Testis (tissue), 3 donors: ENCODE results near the gene PANX1. TPM values are rescaled to one million over a fixed set of nuclear protein-coding genes. Genes with fewer than 3 reads are reported as not detected.
A peak's percentile ranks its signal among the peaks of the same experiment; 100 is the strongest.

Source experiments
- DNase-seq: peaks from one replicate; pipeline ENCODE4 v3.0.0-alpha.2; 2019
- H3K27ac ChIP-seq, 2 donors: fragments of 200-600 bp; sonication (generic); one replicate each; pipeline ENCODE4 v1.5.1; 2019
- H3K27me3 ChIP-seq: fragments of 200-600 bp; sonication (generic); one replicate; pipeline ENCODE4 v1.5.1; 2019
- H3K36me3 ChIP-seq: fragments of 200-600 bp; sonication (generic); one replicate; pipeline ENCODE4 v1.5.1; 2017; ENCODE audit warnings: low read depth; ENCODE audit errors: missing control alignments
- H3K4me1 ChIP-seq: fragments of 200-600 bp; sonication (generic); one replicate; pipeline ENCODE4 v1.5.1; 2019
- H3K4me3 ChIP-seq, 2 donors: fragments of 200-600 bp; sonication (generic); one replicate each; pipeline ENCODE4 v1.5.1; 2017 to 2019
- H3K9me3 ChIP-seq: fragments of 200-600 bp; sonication (generic); one replicate; pipeline ENCODE4 v1.5.1; 2017
- POLR2A ChIP-seq: fragments of 450-650 bp; IDR thresholded peaks from one replicate; pipeline ENCODE4 v1.6.1; 2017; ENCODE audit warnings: antibody characterized with exemption, mild to moderate bottlenecking, moderate library complexity
- WGBS, 2 donors: methylation state at CpG; one replicate each; pipeline ENCODE4 v1.1.5; 2018; 5-methylcytosine and 5-hydroxymethylcytosine counted together
- intact Hi-C: fragments of 100-400 bp; cut with DNase I; formaldehyde crosslinking; loops from one replicate; pipeline ENCODE4 v1.15.1; 2023; ENCODE audit warnings: low total_unique reads
- polyA plus RNA-seq: library from polyadenylated mRNA; stranded (reverse); fragments of 350-450 nt; fragmentation: Illumina TruSeq; extraction: RNeasy Lipid Tissue Mini Kit (QIAGEN cat#74804); gene quantifications from one replicate; pipeline ENCODE4 v1.2.3, GENCODE V29; 2014; ENCODE audit warnings: low read depth, low replicate concordance; ENCODE audit not compliant: insufficient read depth
- total RNA-seq, 2 donors: library from RNA; depleted of rRNA; stranded (reverse); fragments of >200 nt; gene quantifications; one replicate each; pipeline ENCODE4 v1.2.3, GENCODE V29; 2016
- TF ChIP-seq, protein P1 (sequence below), 3 experiments: fragments of 450-650 bp in 2 of 3; fragments of 200-600 bp in 1 of 3; sonication (generic) in 1 of 3; IDR thresholded peaks; one replicate each; pipeline ENCODE4 v1.5.1; 2016 to 2019; ENCODE audit warnings: antibody characterized with exemption in 3 of 3, mild to moderate bottlenecking in 2 of 3, moderate library complexity in 1 of 3

The PANX1 gene
- total and polyA plus RNA-seq, 3 donors from 2014 or later: 22.2 to 55.3 (median 42.0) TPM

DNA sequence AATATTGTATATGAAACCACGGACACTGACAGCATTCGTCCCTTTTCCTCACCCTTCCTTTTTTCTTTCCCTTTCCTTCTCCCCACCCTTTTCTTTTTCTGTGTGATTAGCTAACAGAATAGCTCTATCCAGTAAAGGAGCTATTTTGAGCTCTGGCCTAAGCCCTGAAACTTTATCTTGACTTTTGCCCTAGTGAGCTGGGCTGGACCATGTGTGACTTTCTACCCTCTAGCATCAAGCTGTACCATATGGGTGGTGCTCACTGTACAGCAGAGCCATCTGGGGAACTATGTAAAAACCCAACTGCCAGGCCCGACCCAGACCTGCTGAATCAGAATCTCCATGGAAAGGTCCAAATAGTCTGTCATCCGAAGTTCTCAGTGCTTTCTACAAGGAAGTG is 21.9 kb upstream of the PANX1 start:
- no peaks in the 10 kb centered on the region for H3K4me1 ChIP-seq
- no peak overlapping the region for H3K27ac ChIP-seq
- 83 to 87% methylated on average over 4 of the region's 4 CpGs for WGBS, 2 donors
- no peak for DNase-seq
- TF ChIP-seq, protein P1, sequence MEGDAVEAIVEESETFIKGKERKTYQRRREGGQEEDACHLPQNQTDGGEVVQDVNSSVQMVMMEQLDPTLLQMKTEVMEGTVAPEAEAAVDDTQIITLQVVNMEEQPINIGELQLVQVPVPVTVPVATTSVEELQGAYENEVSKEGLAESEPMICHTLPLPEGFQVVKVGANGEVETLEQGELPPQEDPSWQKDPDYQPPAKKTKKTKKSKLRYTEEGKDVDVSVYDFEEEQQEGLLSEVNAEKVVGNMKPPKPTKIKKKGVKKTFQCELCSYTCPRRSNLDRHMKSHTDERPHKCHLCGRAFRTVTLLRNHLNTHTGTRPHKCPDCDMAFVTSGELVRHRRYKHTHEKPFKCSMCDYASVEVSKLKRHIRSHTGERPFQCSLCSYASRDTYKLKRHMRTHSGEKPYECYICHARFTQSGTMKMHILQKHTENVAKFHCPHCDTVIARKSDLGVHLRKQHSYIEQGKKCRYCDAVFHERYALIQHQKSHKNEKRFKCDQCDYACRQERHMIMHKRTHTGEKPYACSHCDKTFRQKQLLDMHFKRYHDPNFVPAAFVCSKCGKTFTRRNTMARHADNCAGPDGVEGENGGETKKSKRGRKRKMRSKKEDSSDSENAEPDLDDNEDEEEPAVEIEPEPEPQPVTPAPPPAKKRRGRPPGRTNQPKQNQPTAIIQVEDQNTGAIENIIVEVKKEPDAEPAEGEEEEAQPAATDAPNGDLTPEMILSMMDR (IDR thresholded peaks at IDR 0.05): no peak
- no peak for TF ChIP-seq POLR2A
- H3K9me3 ChIP-seq: no peaks in the 10 kb centered on the region
- intact Hi-C loops: no loop called here
- H3K36me3 ChIP-seq: no peaks in the 10 kb centered on the region
- H3K27me3 ChIP-seq: no peaks in the 10 kb centered on the region
- H3K4me3 ChIP-seq: no peak overlapping the region

DNA sequence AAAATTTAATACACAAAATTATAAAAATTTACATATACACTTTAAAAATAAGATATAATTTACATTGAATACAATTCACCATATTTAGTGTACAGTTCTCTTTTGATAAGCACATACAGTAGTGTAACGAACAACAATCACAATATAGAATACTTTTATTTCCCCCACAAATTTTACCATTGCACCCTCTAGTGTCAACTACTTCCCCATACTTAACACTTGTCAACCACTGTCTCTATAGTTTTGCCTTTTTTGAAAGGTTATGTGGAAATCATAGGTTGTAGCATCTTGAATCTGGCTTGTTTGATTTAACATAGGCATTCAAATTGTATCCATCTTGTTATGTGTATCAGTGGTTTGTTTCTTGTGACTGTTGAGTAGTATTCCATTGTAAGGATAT is 21.3 kb upstream of the PANX1 start:
- no peak for DNase-seq
- TF ChIP-seq POLR2A: no peak
- TF ChIP-seq, protein P1 (IDR thresholded peaks at IDR 0.05): no peak
- Histone ChIP-seq H3K27ac (no peak overlapping the region), H3K36me3 (no peaks in the 10 kb centered on the region), H3K4me3 (no peak overlapping the region), H3K27me3 (no peaks in the 10 kb centered on the region), H3K9me3 (no peaks in the 10 kb centered on the region), H3K4me1 (peaks cover under 1% of the 10 kb centered on the region)
- whole genome bisulfite sequencing, 2 donors: 89 to 92% methylated on average over 1 of the region's 1 CpG
- intact Hi-C loops: no loop called here

DNA sequence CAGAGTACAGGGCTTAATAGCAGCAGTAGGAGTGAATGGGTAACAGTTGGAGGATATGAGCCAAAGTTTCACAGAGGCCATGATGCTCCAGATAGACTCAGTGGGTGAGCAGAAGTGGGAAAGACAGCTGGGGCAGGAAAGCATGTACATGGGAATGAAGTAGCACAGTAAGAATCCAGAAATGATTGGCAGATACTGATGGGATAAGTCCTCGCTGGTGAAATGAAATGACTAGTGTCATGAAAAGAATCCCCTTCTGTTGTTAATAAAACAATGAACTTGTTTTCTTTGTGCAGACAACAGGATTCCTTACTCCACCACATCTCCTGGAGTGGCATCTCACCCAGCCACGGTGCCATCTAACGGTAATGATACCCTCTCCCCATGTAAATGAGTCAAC is 17.4 kb upstream of the PANX1 start:
- no peaks in the 10 kb centered on the region for H3K36me3 ChIP-seq
- TF ChIP-seq, protein P1 (IDR thresholded peaks at IDR 0.05): no peak
- no peak for TF ChIP-seq POLR2A
- no peak overlapping the region for H3K27ac ChIP-seq
- H3K4me3 ChIP-seq: no peak overlapping the region
- H3K27me3 ChIP-seq: no peaks in the 10 kb centered on the region
- intact Hi-C loops: no loop called here
- WGBS, 2 donors: 91 to 92% methylated on average over 3 of the region's 3 CpGs
- H3K9me3 ChIP-seq: no peaks in the 10 kb centered on the region
- no peak for DNase-seq
- H3K4me1 ChIP-seq: peaks cover 9% of the 10 kb centered on the region

DNA sequence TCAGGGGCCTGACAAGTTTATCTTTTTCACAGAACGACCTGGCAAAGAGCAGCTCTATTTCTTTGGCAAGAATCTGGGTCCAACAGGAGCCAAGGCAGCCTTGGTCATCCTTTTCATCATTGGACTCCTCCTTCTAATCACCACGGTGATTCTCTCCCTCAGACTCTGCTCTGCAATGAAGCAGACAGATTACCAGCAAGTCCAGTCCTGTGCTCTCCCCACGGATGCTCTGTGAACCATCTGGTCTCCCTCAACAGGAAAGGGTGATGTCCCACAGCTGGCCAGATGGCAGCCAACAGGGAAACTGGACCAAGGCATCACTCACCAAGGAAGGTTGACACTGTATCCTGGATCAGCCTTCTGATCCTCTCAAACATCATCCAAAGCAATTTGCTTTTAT is 17.0 kb upstream of the PANX1 start:
- Histone ChIP-seq H3K27ac (no peak overlapping the region), H3K27me3 (no peaks in the 10 kb centered on the region), H3K36me3 (no peaks in the 10 kb centered on the region), H3K4me3 (no peak overlapping the region), H3K9me3 (no peaks in the 10 kb centered on the region), H3K4me1 (peaks cover 9% of the 10 kb centered on the region)
- DNase-seq: no peak
- TF ChIP-seq POLR2A: no peak
- TF ChIP-seq, protein P1 (IDR thresholded peaks at IDR 0.05): no peak
- intact Hi-C loops: no loop called here
- WGBS, 2 donors: 45 to 53% methylated on average over 3 of the region's 3 CpGs

DNA sequence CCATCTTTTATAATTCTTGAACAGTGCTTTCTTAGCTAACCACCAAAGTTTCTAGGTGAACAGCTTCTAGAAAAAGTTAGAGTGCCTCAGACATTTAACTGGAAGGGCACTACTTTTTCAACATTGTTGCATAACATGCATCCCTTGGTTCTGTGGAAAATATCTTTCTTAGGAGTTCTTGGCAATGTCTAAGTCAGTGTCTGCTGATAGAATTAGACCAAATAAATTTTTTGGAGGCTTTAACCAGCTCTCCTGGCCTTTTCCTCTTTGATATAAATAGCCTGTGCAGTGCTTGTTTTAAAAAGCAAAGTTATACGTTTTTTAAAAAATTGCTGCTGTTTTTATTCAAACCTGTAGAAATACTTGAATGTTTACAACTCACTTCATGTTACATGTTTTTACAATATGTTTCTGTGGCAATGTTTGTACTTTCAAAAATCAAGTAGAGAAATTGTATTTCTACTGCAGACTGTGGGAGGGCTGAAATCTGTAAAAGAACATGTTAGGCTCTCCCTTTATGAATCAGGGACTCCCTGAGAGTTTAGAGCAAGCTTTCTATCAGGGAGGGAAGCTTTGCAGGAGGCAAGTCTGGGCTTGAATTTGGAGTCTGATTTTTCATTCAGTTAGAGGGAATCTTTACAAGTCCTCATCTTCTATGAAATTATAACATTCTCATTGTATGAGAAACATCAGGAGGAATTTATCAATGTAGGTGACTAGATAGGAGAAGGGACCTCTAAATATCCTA is 16.3 kb upstream of the PANX1 start:
- H3K4me1 ChIP-seq: peaks cover 9% of the 10 kb centered on the region
- peak overlapping the region in 1 of 2 donors; percentile 15 for H3K27ac ChIP-seq
- H3K36me3 ChIP-seq: no peaks in the 10 kb centered on the region
- intact Hi-C loops: no loop called here
- no peak overlapping the region for H3K4me3 ChIP-seq
- no peak for DNase-seq
- WGBS, 2 donors: 25 to 40% methylated on average over 1 of the region's 1 CpG
- TF ChIP-seq, protein P1 (IDR thresholded peaks at IDR 0.05): no peak
- no peak for TF ChIP-seq POLR2A
- H3K27me3 ChIP-seq: no peaks in the 10 kb centered on the region
- no peaks in the 10 kb centered on the region for H3K9me3 ChIP-seq
